Progenitor cell of endocrine pancreas (in vitro differentiated cells): Measurements from ENCODE around the gene MTMR11. TPM values are rescaled to one million over a fixed set of nuclear protein-coding genes. Genes with fewer than 3 reads are reported as not detected.
"Not testable (repeated sequence)": the region's sequence is repeated elsewhere in the genome, so short reads cannot be mapped to it uniquely, and the experiment has no call there.

Experiments
- DNase-seq: peaks from one replicate; pipeline ENCODE4 v3.0.0; 2021; ENCODE audit warnings: low spot score; ENCODE audit not compliant: unreplicated experiment
- H3K27ac Mint-ChIP-seq: 2 replicates; pipeline ENCODE4 v1.8.0; 2021; ENCODE audit warnings: mild to moderate bottlenecking, moderate library complexity, mixed read lengths
- H3K27me3 Mint-ChIP-seq: 2 replicates; pipeline ENCODE4 v1.8.0; 2021; ENCODE audit warnings: mixed read lengths
- H3K36me3 Mint-ChIP-seq: 2 replicates; pipeline ENCODE4 v1.8.0; 2022; ENCODE audit warnings: mixed read lengths; ENCODE audit not compliant: insufficient read depth
- H3K4me1 Mint-ChIP-seq: 2 replicates; pipeline ENCODE4 v1.8.0; 2021; ENCODE audit warnings: low read depth, mixed read lengths
- H3K4me3 Mint-ChIP-seq: 2 replicates; pipeline ENCODE4 v1.8.0; 2021; ENCODE audit warnings: low read depth, mild to moderate bottlenecking, moderate library complexity, mixed read lengths
- H3K9me3 Mint-ChIP-seq: 2 replicates; pipeline ENCODE4 v1.8.0; 2021; ENCODE audit warnings: low read depth, mixed read lengths
- total RNA-seq: library from RNA; stranded (reverse); gene quantifications from 2 replicates; pipeline ENCODE4 v1.2.1, GENCODE V29; 2021
- TF ChIP-seq, protein P1 (sequence below): fragments of 200-600 bp; sonication (generic); IDR thresholded peaks from one replicate; pipeline ENCODE4 v1.5.0; 2021; ENCODE audit warnings: antibody characterized with exemption, mild to moderate bottlenecking; ENCODE audit not compliant: unreplicated experiment

The MTMR11 gene
- total RNA-seq, 1 donor from 2014 or later = 8.5 TPM

DNA sequence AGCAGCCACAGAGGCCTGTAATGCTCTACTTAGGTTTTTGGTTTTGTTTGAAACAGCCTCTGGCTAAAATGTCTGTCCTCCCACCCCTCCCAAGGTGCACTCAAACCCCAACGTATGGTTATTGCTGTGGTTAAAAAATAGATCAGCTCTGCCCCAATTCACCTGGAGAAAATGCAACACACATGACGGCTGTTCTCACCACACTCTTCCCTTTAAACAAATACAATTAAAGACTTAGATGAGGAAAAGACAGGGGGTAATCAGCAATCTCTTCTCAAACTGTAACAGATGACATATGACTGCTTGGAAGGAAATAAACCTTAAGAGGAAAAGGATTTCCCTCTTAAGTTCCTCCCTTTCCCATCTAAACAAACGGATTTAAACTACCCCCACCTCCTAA is 6.2 kb upstream of the MTMR11 start:
- peaks cover 9% of the 10 kb centered on the region for H3K4me1 Mint-ChIP-seq
- H3K27ac Mint-ChIP-seq = no peak overlapping the region
- no peaks in the 10 kb centered on the region for H3K27me3 Mint-ChIP-seq
- no peak for DNase-seq
- no peaks in the 10 kb centered on the region for H3K9me3 Mint-ChIP-seq
- H3K4me3 Mint-ChIP-seq = no peak overlapping the region
- TF ChIP-seq, protein P1, sequence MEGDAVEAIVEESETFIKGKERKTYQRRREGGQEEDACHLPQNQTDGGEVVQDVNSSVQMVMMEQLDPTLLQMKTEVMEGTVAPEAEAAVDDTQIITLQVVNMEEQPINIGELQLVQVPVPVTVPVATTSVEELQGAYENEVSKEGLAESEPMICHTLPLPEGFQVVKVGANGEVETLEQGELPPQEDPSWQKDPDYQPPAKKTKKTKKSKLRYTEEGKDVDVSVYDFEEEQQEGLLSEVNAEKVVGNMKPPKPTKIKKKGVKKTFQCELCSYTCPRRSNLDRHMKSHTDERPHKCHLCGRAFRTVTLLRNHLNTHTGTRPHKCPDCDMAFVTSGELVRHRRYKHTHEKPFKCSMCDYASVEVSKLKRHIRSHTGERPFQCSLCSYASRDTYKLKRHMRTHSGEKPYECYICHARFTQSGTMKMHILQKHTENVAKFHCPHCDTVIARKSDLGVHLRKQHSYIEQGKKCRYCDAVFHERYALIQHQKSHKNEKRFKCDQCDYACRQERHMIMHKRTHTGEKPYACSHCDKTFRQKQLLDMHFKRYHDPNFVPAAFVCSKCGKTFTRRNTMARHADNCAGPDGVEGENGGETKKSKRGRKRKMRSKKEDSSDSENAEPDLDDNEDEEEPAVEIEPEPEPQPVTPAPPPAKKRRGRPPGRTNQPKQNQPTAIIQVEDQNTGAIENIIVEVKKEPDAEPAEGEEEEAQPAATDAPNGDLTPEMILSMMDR = no peak
- peaks cover 18% of the 10 kb centered on the region for H3K36me3 Mint-ChIP-seq

DNA sequence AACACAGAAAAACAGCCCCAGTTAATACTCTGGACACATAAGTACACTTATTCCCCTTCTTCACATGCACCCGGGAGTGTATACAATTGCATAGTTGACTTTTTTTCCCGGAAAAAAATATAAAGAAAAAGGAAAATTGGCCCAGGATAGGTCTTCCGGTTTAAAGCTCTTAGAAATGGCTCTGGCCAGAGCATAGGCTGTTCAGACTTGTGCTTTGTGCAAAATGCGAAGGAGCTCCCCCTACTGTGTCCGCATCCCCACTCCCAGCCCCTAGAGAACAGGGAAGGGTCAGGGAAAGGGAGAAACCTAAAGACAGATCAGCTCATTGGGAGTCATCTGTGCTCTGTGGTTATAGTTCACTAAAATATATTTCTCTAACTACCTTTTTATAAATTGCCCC is 5.5 kb upstream of the MTMR11 start:
- Mint-ChIP-seq H3K4me3 (no peak overlapping the region), H3K4me1 (peaks cover 15% of the 10 kb centered on the region), H3K27me3 (peaks cover 2% of the 10 kb centered on the region), H3K9me3 (no peaks in the 10 kb centered on the region), H3K27ac (no peak overlapping the region), H3K36me3 (peaks cover 15% of the 10 kb centered on the region)
- no peak for DNase-seq
- TF ChIP-seq, protein P1 = peak; percentile 52

DNA sequence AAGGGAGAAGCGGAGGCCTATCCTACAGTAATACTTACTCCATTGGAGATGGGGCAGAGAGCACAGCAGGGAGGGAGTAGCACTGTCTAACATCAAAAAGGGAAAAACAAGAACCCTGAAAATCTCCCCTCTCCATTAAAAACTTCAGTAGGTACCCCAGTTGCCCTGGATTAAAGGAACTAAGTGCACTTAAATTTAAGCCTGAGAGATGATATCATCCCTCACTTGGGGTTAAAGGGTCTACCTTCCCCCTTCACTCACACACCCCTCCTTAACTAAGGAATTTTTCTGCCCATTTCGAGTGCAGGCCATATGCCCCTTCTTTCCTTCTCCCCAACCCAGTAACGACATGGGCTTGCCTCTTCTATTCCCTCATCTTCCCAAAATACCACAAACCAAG is 3.7 kb upstream of the MTMR11 start:
- Mint-ChIP-seq H3K27me3 (peaks cover 9% of the 10 kb centered on the region), H3K27ac (peak overlapping the region; percentile 11), H3K36me3 (peaks cover 11% of the 10 kb centered on the region), H3K4me1 (peaks cover 32% of the 10 kb centered on the region), H3K9me3 (no peaks in the 10 kb centered on the region), H3K4me3 (no peak overlapping the region)
- no peak for DNase-seq
- TF ChIP-seq, protein P1 = no peak

DNA sequence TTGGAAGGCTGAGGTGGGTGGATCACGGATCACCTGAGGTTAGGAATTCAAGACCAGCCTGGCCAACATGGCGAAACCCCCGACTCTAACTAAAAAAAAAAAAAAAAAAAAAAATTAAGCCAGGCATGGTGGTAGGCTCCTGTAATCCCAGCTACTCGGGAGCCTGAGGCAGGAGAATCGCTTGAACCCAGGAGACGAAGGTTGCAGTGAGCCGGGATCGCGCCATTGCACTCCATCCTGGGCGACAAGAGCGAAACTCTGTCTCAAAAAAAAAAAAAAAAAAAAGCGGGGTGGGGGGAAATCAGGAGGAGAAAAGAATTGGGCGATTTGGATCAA is 2.0 kb upstream of the MTMR11 start:
- not testable (repeated sequence) for H3K9me3 Mint-ChIP-seq, H3K36me3 Mint-ChIP-seq, DNase-seq
- H3K27me3 Mint-ChIP-seq = peaks cover 11% of the 10 kb centered on the region
- peaks cover 32% of the 10 kb centered on the region for H3K4me1 Mint-ChIP-seq
- peak overlapping the region; percentile 60 for H3K4me3 Mint-ChIP-seq
- H3K27ac Mint-ChIP-seq = peak overlapping the region; percentile 99

DNA sequence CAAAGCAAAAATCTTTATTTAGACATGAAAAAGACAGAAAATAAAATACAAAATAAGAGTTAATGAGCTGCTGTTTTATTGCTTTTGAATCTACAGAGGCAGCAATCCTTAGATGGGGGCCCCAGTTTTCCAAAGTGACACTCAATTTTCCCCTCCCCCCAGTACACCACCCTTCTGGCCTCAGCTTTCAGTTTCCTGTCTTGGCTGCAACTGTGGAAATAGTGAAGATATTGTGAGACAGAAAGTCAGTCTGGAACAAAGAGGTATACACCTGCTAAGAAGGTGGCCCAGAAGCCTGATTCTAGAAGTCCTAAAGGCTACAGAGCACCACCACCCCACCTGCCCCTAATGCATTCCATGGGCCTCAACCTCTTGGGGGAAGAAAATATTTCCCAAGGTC is 1.1 kb upstream of the MTMR11 start:
- TF ChIP-seq, protein P1 = no peak
- H3K9me3 Mint-ChIP-seq = no peaks in the 10 kb centered on the region
- H3K36me3 Mint-ChIP-seq = no peaks in the 10 kb centered on the region
- DNase-seq = no peak
- H3K27me3 Mint-ChIP-seq = peaks cover 11% of the 10 kb centered on the region
- H3K4me1 Mint-ChIP-seq = peaks cover 32% of the 10 kb centered on the region
- H3K4me3 Mint-ChIP-seq = peak overlapping the region; percentile 74
- peak overlapping the region; percentile 80 for H3K27ac Mint-ChIP-seq

DNA sequence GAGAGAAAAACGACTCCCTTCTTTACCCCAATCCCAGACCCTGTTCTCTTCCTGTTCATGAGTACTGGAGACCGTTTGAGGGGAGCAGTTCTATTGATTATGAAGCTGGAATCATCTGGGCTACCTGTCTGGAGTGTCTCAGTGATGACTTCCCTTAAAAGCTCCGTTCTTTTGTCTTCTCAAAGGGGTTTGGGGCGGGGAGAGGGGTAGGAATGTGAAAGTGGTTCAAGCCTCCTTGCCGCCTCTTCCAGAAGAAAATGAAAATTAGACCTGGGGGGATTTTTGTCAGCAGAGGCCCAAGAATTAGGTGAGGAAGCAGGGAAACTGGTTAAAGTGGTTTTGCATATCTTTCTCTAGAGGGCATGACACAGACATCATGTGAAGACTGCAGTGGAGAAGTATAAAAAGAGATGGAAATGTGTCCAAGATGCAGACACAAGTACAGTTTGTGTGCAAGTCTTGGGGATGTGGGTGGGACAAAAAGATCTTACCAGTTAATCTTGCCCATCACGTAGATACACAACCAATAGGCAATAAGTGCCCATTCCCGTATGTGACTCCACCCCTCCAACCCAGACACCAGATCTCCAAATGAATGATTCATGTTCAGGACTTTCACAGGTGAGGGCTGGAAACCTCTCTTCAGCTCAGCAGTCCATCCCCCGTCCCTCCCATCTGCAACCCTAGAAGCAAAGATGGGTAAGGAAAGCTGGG is 470 bp upstream of the MTMR11 start:
- DNase-seq = no peak
- H3K4me1 Mint-ChIP-seq = peaks cover 32% of the 10 kb centered on the region

More for the DNA sequence above, 470 bp upstream of the MTMR11 start:
- TF ChIP-seq, protein P1 = no peak
- Mint-ChIP-seq H3K9me3 (no peaks in the 10 kb centered on the region), H3K36me3 (no peaks in the 10 kb centered on the region), H3K4me3 (peak overlapping the region; percentile 74), H3K27ac (peak overlapping the region; percentile 80), H3K27me3 (peaks cover 11% of the 10 kb centered on the region)
